Activated CD4-positive, alpha-beta T cell treated with anti-CD3 and anti-CD28 coated beads for 48 hours (primary cell): Measurements from ENCODE around the gene ROPN1L.
"Not testable (repeated sequence)": the region's sequence is repeated elsewhere in the genome, so short reads cannot be mapped to it uniquely, and the experiment has no call there.

Experiments
- DNase-seq: peaks from one replicate; pipeline ENCODE4 v3.0.0-alpha.2; 2020

ROPN1L gene

DNA sequence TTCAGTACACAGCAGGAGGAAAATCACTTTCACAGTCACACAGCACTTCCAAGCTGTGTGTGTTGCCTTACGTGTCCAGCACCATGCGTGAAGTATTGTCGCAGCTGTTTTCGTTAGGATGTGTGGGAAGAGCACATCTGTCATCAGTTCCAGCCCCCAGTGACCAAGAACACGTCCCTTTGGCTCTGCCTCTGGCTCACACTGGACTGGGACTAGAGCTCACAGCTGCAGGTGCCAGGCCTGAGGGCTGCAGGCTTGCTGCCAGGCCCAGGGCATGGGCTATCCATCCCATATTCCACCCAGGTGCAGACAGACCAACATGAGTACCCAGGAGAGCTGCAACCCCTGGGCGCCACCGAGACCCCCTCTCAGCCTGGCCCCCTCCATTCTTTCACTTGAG, 61.6 kb downstream of the ROPN1L start:
- DNase-seq: no peak

GRCh38 chr5:10503997-10504793, 62.5 kb downstream of the ROPN1L start:
- DNase-seq: no peak

DNA sequence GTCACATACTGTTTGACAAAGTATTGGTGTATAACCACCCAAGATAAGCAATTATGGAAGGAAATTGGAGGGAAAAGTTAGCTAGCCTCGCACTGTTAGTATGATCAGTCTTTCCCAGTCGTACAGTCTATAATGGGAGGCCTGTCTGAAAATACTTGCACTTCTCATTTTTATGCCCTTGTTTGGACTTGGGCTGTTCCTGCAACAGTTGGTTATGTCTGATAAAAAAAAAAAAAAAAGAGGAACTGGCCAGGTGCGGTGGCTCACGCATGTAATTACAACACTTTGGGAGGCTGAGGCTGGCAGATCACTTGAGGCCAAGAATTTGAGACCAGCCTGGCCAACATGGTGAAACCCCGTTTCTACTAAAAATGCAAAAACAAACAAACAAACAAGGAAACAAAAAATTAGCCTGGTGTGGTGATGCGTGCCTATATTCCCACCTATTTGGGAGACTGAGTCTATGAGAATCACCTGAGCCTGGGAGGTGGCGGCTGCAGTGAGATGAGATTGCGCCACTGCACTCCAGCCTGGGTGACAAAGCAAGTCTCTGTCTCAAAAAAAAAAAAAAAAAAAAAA, 63.9 kb downstream of the ROPN1L start:
- DNase-seq: no peak

DNA sequence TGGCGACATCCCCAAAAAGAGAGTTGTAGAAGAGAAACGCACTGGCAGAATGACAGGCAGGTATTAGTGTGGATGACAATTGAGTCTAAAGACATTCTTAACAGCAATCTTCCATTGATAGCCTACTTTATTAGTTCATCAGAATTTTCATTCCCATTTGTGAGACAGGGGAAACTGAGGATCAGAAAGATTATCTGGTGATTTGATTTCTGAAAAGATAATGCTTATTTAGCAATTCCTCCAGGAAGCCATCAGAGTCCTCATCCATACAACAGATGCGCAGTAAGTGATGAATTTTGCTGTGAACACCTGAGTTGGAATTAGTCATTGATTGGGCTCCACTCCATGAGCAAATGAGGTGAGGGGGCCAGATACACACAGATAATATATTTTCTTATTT, 64.9 kb downstream of the ROPN1L start:
- DNase-seq: no peak

DNA sequence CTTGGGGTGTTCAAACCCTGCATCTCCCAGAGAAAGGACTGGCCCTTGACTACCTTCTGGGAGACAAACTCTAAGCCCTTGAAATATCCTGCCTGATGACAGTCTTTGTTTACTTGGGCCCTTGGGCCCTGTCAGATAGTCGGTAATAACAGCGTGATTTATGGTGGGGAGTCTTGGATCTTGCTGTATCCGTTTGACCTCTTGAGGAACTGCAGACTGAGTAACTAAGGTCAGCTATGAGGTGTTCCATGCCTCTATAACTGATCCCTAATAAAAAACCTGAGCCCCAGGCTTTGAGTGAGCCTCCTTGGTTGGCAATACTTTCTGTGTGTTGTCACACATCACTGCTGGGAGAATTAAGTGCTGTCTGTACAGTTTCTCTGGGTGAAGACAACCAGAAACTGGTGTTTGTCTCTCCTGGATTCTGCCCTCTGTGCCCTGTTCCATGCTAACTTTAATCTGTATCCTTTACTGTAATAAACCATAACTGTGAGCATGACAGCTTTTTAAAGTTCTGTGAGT, 66.0 kb downstream of the ROPN1L start:
- DNase-seq: no peak

DNA sequence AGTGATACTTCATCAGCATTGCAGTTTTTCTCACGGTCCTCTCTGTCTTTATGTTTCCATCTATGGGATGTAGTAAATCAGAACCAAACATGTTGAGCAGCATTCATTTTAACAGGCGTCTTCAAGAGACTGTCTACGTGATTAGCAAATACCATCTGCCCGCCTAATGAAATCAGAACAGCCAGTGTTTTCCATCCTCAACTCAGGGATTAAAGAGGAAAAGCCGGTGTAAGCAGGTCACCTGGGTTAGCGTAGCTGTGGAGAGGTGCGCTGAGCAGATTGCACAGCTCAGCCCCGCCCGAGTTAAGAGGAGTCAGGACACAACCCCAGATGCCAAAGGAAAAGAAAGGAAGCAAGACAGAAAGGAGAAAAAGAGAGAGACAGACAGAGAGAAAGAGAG, 67.9 kb downstream of the ROPN1L start:
- no peak for DNase-seq

GRCh38 chr5:10511741-10512640, 70.3 kb downstream of the ROPN1L start:
- no peak for DNase-seq

- DNase-seq: no peak
Measured at GRCh38 chr5:10513501-10514442, 72.1 kb downstream of the ROPN1L start.

GRCh38 chr5:10514572-10514971, 72.9 kb downstream of the ROPN1L start:
- not testable (repeated sequence) for DNase-seq
